ENCODE measurements around the gene DZIP3.

DZIP3 gene

GRCh38 chr3:108564564-108564963 lies 25.0 kb upstream of the DZIP3 start:
- no peak for DNase-seq (ENCODE audit: insufficient read length)
- TF ChIP-seq TAF1 (IDR thresholded peaks at IDR 0.05; ENCODE audit: borderline replicate concordance, low read depth, low read length), result no peak
- no peak for TF ChIP-seq POLR2AphosphoS5 (IDR thresholded peaks at IDR 0.05; ENCODE audit: low read depth, low read length)
- TF ChIP-seq POLR2A (IDR thresholded peaks at IDR 0.05; ENCODE audit: low read depth, low read length), result no peak
- FAIRE-seq, result no peak

GRCh38 chr3:108565506-108565905 lies 24.0 kb upstream of the DZIP3 start:
- TF ChIP-seq TAF1 (IDR thresholded peaks at IDR 0.05; ENCODE audit: borderline replicate concordance, low read depth, low read length) (no peak), POLR2A (IDR thresholded peaks at IDR 0.05; ENCODE audit: low read depth, low read length) (no peak), POLR2AphosphoS5 (IDR thresholded peaks at IDR 0.05; ENCODE audit: low read depth, low read length) (no peak)

GRCh38 chr3:108566599-108566998 lies 22.9 kb upstream of the DZIP3 start:
- DNase-seq (ENCODE audit: insufficient read length), result no peak
- no peak for FAIRE-seq
- no peak for TF ChIP-seq POLR2AphosphoS5 (IDR thresholded peaks at IDR 0.05; ENCODE audit: low read depth, low read length)
- no peak for TF ChIP-seq POLR2A (IDR thresholded peaks at IDR 0.05; ENCODE audit: low read depth, low read length)
- TF ChIP-seq TAF1 (IDR thresholded peaks at IDR 0.05; ENCODE audit: borderline replicate concordance, low read depth, low read length), result no peak

More at GRCh38 chr3:108565506-108565905, 24.0 kb upstream of the DZIP3 start:
- DNase-seq (ENCODE audit: insufficient read length) (no peak), FAIRE-seq (peak; percentile 70)

GRCh38 chr3:108569336-108569735 lies 20.2 kb upstream of the DZIP3 start:
- TF ChIP-seq POLR2A (IDR thresholded peaks at IDR 0.05; ENCODE audit: low read depth, low read length) (no peak), TAF1 (IDR thresholded peaks at IDR 0.05; ENCODE audit: borderline replicate concordance, low read depth, low read length) (no peak), POLR2AphosphoS5 (IDR thresholded peaks at IDR 0.05; ENCODE audit: low read depth, low read length) (no peak)
- FAIRE-seq, result no peak

GRCh38 chr3:108578064-108578463 lies 11.5 kb upstream of the DZIP3 start:
- no peak for TF ChIP-seq POLR2AphosphoS5 (IDR thresholded peaks at IDR 0.05; ENCODE audit: low read depth, low read length)
- no peak for TF ChIP-seq TAF1 (IDR thresholded peaks at IDR 0.05; ENCODE audit: borderline replicate concordance, low read depth, low read length)
- DNase-seq (ENCODE audit: insufficient read length) (no peak), FAIRE-seq (no peak)

More at GRCh38 chr3:108569336-108569735, 20.2 kb upstream of the DZIP3 start:
- DNase-seq (ENCODE audit: insufficient read length), result no peak

GRCh38 chr3:108588601-108589000 lies 921 bp upstream of the DZIP3 start:
- no peak for FAIRE-seq
- TF ChIP-seq POLR2AphosphoS5 (IDR thresholded peaks at IDR 0.05; ENCODE audit: low read depth, low read length) (no peak; the same call in 1 of the 2 replicates), POLR2A (IDR thresholded peaks at IDR 0.05; ENCODE audit: low read depth, low read length) (no peak), TAF1 (IDR thresholded peaks at IDR 0.05; ENCODE audit: borderline replicate concordance, low read depth, low read length) (no peak)
- no peak for DNase-seq (ENCODE audit: insufficient read length)

- no peak for DNase-seq (ENCODE audit: insufficient read length)
- FAIRE-seq, result peak; percentile 9
- TF ChIP-seq TAF1 (IDR thresholded peaks at IDR 0.05; ENCODE audit: borderline replicate concordance, low read depth, low read length) (no peak), POLR2AphosphoS5 (IDR thresholded peaks at IDR 0.05; ENCODE audit: low read depth, low read length) (no peak), POLR2A (IDR thresholded peaks at IDR 0.05; ENCODE audit: low read depth, low read length) (no peak)
Observed at GRCh38 chr3:108589998-108590323, 439 bp downstream of the DZIP3 start.

- DNase-seq (ENCODE audit: insufficient read length), result no peak
- no peak for TF ChIP-seq POLR2AphosphoS5 (IDR thresholded peaks at IDR 0.05; ENCODE audit: low read depth, low read length)
- TF ChIP-seq POLR2A (IDR thresholded peaks at IDR 0.05; ENCODE audit: low read depth, low read length), result no peak
- FAIRE-seq, result peak; percentile 83
Observed at GRCh38 chr3:108590460-108590859, 938 bp downstream of the DZIP3 start.

GRCh38 chr3:108595321-108595720 lies 5.8 kb downstream of the DZIP3 start:
- DNase-seq (ENCODE audit: insufficient read length), result no peak
- FAIRE-seq, result no peak
- TF ChIP-seq POLR2AphosphoS5 (IDR thresholded peaks at IDR 0.05; ENCODE audit: low read depth, low read length) (no peak), POLR2A (IDR thresholded peaks at IDR 0.05; ENCODE audit: low read depth, low read length) (no peak), TAF1 (IDR thresholded peaks at IDR 0.05; ENCODE audit: borderline replicate concordance, low read depth, low read length) (no peak)

- TF ChIP-seq POLR2A (IDR thresholded peaks at IDR 0.05; ENCODE audit: low read depth, low read length) (no peak), TAF1 (IDR thresholded peaks at IDR 0.05; ENCODE audit: borderline replicate concordance, low read depth, low read length) (no peak), POLR2AphosphoS5 (IDR thresholded peaks at IDR 0.05; ENCODE audit: low read depth, low read length) (no peak)
- DNase-seq (ENCODE audit: insufficient read length) (no peak), FAIRE-seq (no peak)
Observed at GRCh38 chr3:108598375-108598774, 8.9 kb downstream of the DZIP3 start.

GRCh38 chr3:108599677-108600409 lies 10.3 kb downstream of the DZIP3 start:
- DNase-seq (ENCODE audit: insufficient read length), result no peak
- no peak for FAIRE-seq
- TF ChIP-seq POLR2AphosphoS5 (IDR thresholded peaks at IDR 0.05; ENCODE audit: low read depth, low read length) (no peak), TAF1 (IDR thresholded peaks at IDR 0.05; ENCODE audit: borderline replicate concordance, low read depth, low read length) (no peak), POLR2A (IDR thresholded peaks at IDR 0.05; ENCODE audit: low read depth, low read length) (no peak)

- peak; percentile 80 for FAIRE-seq
- no peak for TF ChIP-seq POLR2AphosphoS5 (IDR thresholded peaks at IDR 0.05; ENCODE audit: low read depth, low read length)
- no peak for TF ChIP-seq POLR2A (IDR thresholded peaks at IDR 0.05; ENCODE audit: low read depth, low read length)
- TF ChIP-seq TAF1 (IDR thresholded peaks at IDR 0.05; ENCODE audit: borderline replicate concordance, low read depth, low read length), result no peak
- no peak for DNase-seq (ENCODE audit: insufficient read length)
Observed at GRCh38 chr3:108602249-108602934, 12.9 kb downstream of the DZIP3 start.
